Osteocyte (in vitro differentiated cells): Measurements from ENCODE around the gene RFX5. TPM values are rescaled to one million over a fixed set of nuclear protein-coding genes. Genes with fewer than 3 reads are reported as not detected.
A peak's percentile ranks its signal among the peaks of the same experiment; 100 is the strongest.
"Not testable (repeated sequence)": the region's sequence is repeated elsewhere in the genome, so short reads cannot be mapped to it uniquely, and the experiment has no call there.

Source experiments
- DNase-seq: peaks from one replicate; pipeline ENCODE4 v3.0.0; 2021; ENCODE audit warnings: mixed read lengths; ENCODE audit not compliant: unreplicated experiment; ENCODE audit errors: extremely low spot score
- H3K27ac Mint-ChIP-seq: one replicate; pipeline ENCODE4 v1.8.0; 2021; ENCODE audit warnings: mild to moderate bottlenecking, mixed read lengths; ENCODE audit not compliant: unreplicated experiment
- H3K27me3 Mint-ChIP-seq: one replicate; pipeline ENCODE4 v1.8.0; 2021; ENCODE audit warnings: mixed read lengths; ENCODE audit not compliant: unreplicated experiment
- H3K36me3 Mint-ChIP-seq: one replicate; pipeline ENCODE4 v1.8.0; 2021; ENCODE audit warnings: mixed read lengths; ENCODE audit not compliant: unreplicated experiment
- H3K4me1 Mint-ChIP-seq: one replicate; pipeline ENCODE4 v1.8.0; 2021; ENCODE audit warnings: mixed read lengths; ENCODE audit not compliant: unreplicated experiment
- H3K4me3 Mint-ChIP-seq: one replicate; pipeline ENCODE4 v1.8.0; 2021; ENCODE audit warnings: mild to moderate bottlenecking, moderate library complexity, mixed read lengths; ENCODE audit not compliant: unreplicated experiment
- H3K9me3 Mint-ChIP-seq: one replicate; pipeline ENCODE4 v1.8.0; 2021; ENCODE audit warnings: mixed read lengths; ENCODE audit not compliant: unreplicated experiment
- CTCF ChIP-seq: fragments of 200-600 bp; sonication (generic); IDR thresholded peaks from 2 replicates; pipeline ENCODE4 v1.5.0; 2021; ENCODE audit warnings: antibody characterized with exemption, mild to moderate bottlenecking, moderate library complexity
- long read RNA-seq: library from polyadenylated mRNA; unstranded; transcript quantifications from one replicate; pipeline ENCODE4 v2.0.0, GENCODE V29; 2021
- total RNA-seq: library from RNA; stranded (reverse); gene quantifications from 2 replicates; pipeline ENCODE4 v1.2.1, GENCODE V29; 2021

RFX5 gene
- total RNA-seq: 36.7 and 37.9 TPM in 2 replicates
- long read RNA-seq, transcript RFX5-215 (11 exons, 2,355 nt): major isoform, 28 of 65 reads
- long read RNA-seq, transcript RFX5-201 (11 exons, 3,576 nt): minor isoform, 9 of 65 reads
- long read RNA-seq, partial matches to known transcripts: 2 of 65 reads
- long read RNA-seq, other reads (novel, unspliced or antisense): 25 of 65 reads

- no peaks in the 10 kb centered on the region for H3K27me3 Mint-ChIP-seq
- H3K4me3 Mint-ChIP-seq: peak within 1 kb of the TSS; percentile 95
- TF ChIP-seq CTCF: no peak
- peaks cover 6% of the 10 kb centered on the region for H3K36me3 Mint-ChIP-seq
- DNase-seq: peak; percentile 97
- H3K27ac Mint-ChIP-seq: peak within 1 kb of the TSS; percentile 97
- H3K4me1 Mint-ChIP-seq: peaks cover 17% of the 10 kb centered on the region
- H3K9me3 Mint-ChIP-seq: no peaks in the 10 kb centered on the region
Observed at GRCh38 chr1:151346769-151347522, at the start of gene RFX5. Gene RFX5 (minus strand): TSS chr1:151347252. CDS start chr1:151346320, 932 bp downstream.

GRCh38 chr1:151396265-151396664 is 49.2 kb upstream of the RFX5 start:
- DNase-seq, H3K4me3 Mint-ChIP-seq, H3K27me3 Mint-ChIP-seq, H3K9me3 Mint-ChIP-seq, H3K27ac Mint-ChIP-seq: not testable (repeated sequence)
- H3K4me1 Mint-ChIP-seq: peaks cover 11% of the 10 kb centered on the region
- H3K36me3 Mint-ChIP-seq: peaks cover 10% of the 10 kb centered on the region

GRCh38 chr1:151393583-151393982 is 46.5 kb upstream of the RFX5 start:
- no peaks in the 10 kb centered on the region for H3K4me1 Mint-ChIP-seq
- DNase-seq: no peak
- no peaks in the 10 kb centered on the region for H3K36me3 Mint-ChIP-seq
- H3K27ac Mint-ChIP-seq: no peak overlapping the region
- H3K27me3 Mint-ChIP-seq: peaks cover 9% of the 10 kb centered on the region
- peaks cover 6% of the 10 kb centered on the region for H3K9me3 Mint-ChIP-seq
- no peak overlapping the region for H3K4me3 Mint-ChIP-seq
- TF ChIP-seq CTCF: no peak

GRCh38 chr1:151391079-151391563 is 44.1 kb upstream of the RFX5 start:
- H3K4me1 Mint-ChIP-seq: no peaks in the 10 kb centered on the region
- H3K9me3 Mint-ChIP-seq: peaks cover 6% of the 10 kb centered on the region
- H3K27me3 Mint-ChIP-seq: peaks cover 12% of the 10 kb centered on the region
- no peak for TF ChIP-seq CTCF
- H3K36me3 Mint-ChIP-seq: no peaks in the 10 kb centered on the region
- no peak overlapping the region for H3K4me3 Mint-ChIP-seq
- no peak for DNase-seq
- no peak overlapping the region for H3K27ac Mint-ChIP-seq

GRCh38 chr1:151390221-151391078 is 43.4 kb upstream of the RFX5 start:
- not testable (repeated sequence) for H3K4me3 Mint-ChIP-seq, H3K27ac Mint-ChIP-seq, H3K4me1 Mint-ChIP-seq, H3K9me3 Mint-ChIP-seq, DNase-seq, H3K36me3 Mint-ChIP-seq
- peaks cover 12% of the 10 kb centered on the region for H3K27me3 Mint-ChIP-seq
